GM19023 (cell line): Measurements from ENCODE around the gene NMNAT3.

Experiments used
- ATAC-seq: cut with Tn5 transposase; IDR thresholded peaks from one replicate; pipeline ENCODE4 v1.9.1; 2021; ENCODE audit warnings: mild to moderate bottlenecking, moderate library complexity; ENCODE audit not compliant: unreplicated experiment

The NMNAT3 gene

GRCh38 chr3:139676108-139676507 lies 1.7 kb downstream of the NMNAT3 start:
- ATAC-seq = no peak

- no peak for ATAC-seq
These were observed 2.4 kb downstream of the NMNAT3 start for GRCh38 chr3:139675327-139675726.

- no peak for ATAC-seq
These were observed 3.1 kb downstream of the NMNAT3 start for GRCh38 chr3:139674571-139675260.

GRCh38 chr3:139672884-139673283 lies 4.9 kb downstream of the NMNAT3 start:
- ATAC-seq = no peak

GRCh38 chr3:139671863-139672646 lies 5.7 kb downstream of the NMNAT3 start:
- ATAC-seq = no peak

GRCh38 chr3:139671107-139671506 lies 6.7 kb downstream of the NMNAT3 start:
- no peak for ATAC-seq

DNA sequence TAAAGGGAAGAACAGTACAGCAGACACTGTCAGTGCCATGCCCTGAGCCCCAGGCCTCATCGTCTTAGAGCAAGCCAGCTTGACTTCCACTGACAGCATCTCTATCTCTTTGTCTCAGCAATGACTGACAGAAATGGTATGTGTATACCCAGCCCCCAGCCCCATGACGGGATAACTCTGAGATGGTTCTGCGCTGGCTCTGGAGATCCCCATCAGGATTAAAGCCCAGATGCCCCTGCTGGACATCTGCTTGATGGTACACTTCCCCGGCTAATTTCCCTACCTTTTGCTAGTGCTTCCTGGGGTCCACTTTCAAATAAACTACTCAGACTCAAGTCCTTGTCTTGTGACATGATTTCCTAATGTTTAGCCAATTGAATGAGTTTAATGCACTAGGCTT lies 7.6 kb downstream of the NMNAT3 start:
- no peak for ATAC-seq

GRCh38 chr3:139668332-139668731 lies 9.4 kb downstream of the NMNAT3 start:
- no peak for ATAC-seq

- no peak for ATAC-seq
These were observed 12.8 kb downstream of the NMNAT3 start for GRCh38 chr3:139664958-139665357.

GRCh38 chr3:139660269-139660668 lies 17.5 kb downstream of the NMNAT3 start:
- ATAC-seq = no peak

- no peak for ATAC-seq
These were observed 18.3 kb downstream of the NMNAT3 start for GRCh38 chr3:139659511-139659910.

- ATAC-seq = no peak
These were observed 19.8 kb downstream of the NMNAT3 start for GRCh38 chr3:139657936-139658335.

GRCh38 chr3:139657434-139657833 lies 20.3 kb downstream of the NMNAT3 start:
- ATAC-seq = no peak

DNA sequence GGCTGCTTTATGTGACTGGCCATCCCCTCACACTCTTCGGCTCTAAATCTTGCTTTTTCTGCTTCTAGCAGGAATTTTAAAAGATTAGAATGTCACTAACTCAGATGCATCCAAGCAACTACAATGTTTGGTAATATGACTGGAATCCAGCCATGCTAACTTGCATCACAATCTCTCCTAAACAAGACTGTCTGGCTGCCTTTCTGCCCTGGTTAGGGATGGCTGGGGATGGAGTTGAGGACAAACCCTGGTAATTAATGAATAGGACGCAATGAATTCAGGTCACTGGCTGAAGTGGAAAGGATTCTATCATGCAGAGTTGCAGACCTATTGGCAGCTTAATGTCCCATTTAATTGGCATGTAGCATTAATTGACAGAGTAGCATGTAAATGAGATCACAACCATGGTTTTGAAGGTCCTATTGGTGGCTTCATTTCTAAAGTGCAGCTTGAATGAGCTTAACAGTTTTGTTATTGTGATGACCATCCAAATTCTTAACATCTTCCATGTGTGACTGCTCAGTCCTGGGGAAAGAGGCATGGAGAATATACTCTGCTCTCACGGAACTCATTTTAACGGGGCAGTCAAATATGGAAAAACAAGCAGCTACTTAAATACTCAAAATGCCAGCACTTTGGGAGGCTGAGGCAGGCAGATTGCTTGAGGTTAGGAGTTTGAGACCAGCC lies 21.7 kb downstream of the NMNAT3 start:
- no peak for ATAC-seq

- ATAC-seq = no peak
These were observed 23.0 kb downstream of the NMNAT3 start for GRCh38 chr3:139654637-139655365.

DNA sequence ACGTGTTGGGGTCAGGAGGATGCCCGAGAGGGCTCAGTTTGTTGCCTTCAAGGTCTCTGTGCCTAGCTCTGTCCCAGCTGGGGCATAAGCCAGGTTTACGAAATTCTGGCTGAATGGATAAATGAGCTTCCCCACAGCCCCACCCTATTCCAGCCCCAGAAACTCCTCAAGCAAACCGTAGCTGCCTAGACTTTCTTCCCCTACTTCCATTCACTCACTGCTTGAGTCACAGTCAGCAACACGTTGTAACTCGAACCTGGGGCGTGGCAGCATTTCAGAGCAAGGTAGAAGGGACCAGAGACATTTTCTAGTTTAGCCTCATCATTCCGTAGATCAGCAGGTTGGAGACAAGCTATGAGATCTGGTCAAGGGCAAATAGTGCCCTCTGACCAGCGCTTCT lies 24.2 kb downstream of the NMNAT3 start:
- no peak for ATAC-seq

DNA sequence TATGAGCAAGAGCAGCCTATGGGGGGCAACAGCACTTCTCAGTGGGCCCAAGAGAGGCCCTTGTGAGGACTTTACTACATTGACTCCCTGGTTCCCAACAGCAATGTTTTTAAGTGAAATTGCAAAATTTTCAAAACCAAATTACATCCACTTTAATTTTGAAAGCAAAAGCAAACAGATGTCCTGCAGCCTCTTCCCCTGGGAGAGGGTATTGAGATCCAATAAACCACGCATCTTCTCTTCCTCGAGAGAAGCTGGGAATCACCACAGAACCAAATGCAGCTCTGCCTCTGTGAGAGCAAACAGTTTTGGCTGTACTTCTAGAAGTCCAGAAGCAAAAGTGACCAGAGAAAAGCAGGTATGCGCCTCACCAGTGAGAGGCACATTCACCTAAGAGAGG lies 25.2 kb downstream of the NMNAT3 start:
- ATAC-seq = no peak

- ATAC-seq = no peak
These were observed 29.8 kb downstream of the NMNAT3 start for GRCh38 chr3:139647866-139648435.

DNA sequence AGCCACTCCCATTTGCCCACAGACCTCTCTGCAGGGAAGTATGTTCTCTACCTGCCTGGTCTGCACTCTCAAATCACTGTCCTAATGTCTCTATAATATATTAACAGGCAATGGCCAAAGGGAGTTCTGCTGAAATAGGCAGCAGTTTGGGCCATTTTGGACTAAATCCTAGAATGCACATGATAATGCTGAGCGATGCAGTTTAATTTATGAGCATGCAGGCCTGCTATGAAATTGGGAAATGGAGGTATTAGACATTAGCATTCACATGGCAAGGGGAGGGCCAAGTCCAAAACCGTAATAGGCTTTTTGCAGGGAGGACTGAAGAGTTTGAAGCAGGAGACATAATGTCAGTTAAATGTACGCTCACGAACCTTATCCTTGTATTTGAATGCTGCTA lies 31.3 kb downstream of the NMNAT3 start:
- no peak for ATAC-seq

DNA sequence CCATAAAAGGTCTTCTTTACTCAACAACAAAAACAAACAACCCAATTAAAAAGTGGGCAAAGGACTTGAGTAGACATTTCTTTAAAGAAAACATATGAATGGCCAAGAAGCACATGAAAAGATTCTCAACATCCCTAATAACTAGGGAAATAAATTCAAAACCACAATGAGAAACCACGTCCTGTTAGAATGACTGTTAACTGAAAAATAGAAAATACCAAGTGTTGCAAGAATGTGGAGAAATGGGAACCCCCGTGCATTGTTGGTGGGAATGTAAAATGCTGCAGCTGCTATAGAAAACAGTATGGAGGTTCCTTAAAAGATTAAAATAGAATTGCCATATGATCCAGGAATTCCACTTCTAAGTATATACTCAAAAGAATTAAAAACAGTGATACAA lies 34.8 kb downstream of the NMNAT3 start:
- no peak for ATAC-seq

GRCh38 chr3:139640456-139640855 lies 37.3 kb downstream of the NMNAT3 start:
- ATAC-seq = no peak
